SKM-1 treated with dmso at 0.1 percent for 144 hours (cell line): ENCODE results near the gene ERN1.
"Not testable (repeated sequence)": the region's sequence is repeated elsewhere in the genome, so short reads cannot be mapped to it uniquely, and the experiment has no call there.

Experiments used
- DNase-seq: peaks from one replicate; lab custom pipeline; 2025; ENCODE audit not compliant: unreplicated experiment; lab: John Stamatoyannopoulos, UW

ERN1 gene

DNA sequence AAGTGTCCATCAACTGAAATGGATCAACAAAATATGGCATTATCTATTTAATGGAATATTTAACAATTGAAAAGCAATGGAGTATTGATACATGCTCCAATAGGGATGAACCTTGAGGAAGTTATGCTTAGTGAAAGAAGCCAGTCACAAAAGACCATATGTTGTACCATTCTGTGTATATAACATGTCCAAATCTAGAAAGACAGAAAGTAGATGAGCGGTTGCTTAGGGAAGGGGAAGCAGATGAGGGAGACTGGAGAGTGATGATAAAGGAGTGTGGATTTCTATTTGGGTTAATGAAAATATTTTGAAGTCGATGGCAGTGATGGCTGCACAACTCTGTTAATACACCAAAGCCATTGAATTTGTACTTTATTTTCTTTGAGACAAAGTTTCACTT lies 8.5 kb upstream of the ERN1 start:
- no peak for DNase-seq

DNA sequence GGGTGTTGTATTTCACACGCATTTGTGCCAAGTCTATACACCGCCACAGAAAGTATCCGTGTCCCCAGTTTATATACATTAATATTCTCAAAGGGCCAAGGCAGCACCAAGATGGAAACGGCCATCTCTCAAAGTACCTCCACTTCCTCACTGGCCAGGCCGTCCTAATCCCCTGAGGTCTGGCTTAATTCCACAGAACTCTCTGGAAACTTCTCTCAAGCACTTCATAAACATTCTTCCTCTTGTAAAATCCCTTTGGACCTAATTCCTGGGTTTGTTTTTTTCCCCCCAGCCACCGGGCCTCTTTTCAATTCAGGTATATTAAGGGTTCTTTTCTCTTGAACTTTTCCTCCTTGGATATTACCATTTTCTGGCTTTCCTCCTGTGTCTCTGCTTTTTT lies 5.1 kb upstream of the ERN1 start:
- no peak for DNase-seq

DNA sequence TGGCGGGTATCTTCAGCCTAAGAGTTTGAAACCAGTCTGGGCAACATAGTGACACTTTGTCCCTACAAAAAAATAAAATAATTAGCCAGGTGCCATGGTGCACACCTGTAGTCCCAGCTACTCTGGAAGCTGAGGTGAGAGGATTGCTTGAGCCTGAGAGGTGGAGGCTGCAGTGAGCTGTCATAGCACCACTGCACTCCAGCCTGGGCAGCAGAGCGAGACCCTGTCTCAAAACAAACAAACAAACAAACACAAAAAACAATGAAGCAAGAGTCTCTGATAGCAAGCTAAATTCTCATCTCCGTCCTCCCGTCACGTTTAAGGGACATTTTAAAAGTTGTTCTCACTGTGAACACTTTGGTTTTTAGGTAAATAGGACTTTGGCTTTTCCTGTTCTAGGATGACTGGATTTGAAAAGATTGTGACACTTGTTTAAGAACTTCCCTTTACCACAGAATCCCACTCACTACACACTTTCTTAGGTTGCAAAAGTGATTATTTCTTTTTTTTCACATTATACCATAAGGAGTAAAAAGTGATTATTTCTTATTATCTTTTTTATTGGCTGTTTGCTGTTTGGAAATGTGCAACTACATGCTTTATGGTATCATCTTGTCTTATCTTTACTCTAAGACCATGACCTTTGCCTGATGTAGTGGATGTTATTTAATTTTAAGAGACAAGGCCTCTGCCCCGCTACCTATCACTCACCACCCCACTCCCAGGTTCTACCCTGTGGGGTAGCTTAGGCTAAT lies 4.4 kb upstream of the ERN1 start:
- no peak for DNase-seq

DNA sequence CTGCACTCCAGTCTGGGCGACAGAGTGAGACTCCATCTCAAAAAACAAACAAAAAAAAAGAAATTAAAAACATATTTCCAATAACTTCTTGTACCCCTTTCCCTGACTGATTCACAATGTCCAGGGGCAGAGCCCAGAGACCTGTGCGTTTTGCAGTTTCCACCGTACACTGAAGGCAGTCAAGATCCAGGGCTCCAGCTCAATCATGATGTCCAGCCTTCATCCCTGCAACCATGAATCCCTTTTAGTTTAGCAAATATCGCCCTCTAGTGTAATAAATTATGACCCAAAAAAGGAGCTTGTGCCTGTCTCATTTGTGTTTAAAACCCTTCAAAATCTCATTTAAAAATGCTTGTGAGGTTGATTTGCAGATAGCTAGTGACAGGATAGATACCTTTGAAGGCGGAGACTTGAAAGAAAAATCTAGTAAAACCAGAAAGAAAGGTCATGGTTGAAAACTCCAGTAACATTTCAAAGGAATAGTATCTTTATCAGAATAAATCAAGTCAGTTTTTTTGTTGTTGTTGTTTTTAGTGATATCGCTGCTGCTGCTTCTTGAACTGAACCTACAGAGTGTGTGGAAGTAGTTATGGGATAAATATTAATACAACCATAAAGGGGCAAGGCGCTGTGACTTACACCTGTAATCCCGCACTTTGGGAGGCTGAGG lies 3.7 kb upstream of the ERN1 start:
- peak; percentile 68 for DNase-seq

DNA sequence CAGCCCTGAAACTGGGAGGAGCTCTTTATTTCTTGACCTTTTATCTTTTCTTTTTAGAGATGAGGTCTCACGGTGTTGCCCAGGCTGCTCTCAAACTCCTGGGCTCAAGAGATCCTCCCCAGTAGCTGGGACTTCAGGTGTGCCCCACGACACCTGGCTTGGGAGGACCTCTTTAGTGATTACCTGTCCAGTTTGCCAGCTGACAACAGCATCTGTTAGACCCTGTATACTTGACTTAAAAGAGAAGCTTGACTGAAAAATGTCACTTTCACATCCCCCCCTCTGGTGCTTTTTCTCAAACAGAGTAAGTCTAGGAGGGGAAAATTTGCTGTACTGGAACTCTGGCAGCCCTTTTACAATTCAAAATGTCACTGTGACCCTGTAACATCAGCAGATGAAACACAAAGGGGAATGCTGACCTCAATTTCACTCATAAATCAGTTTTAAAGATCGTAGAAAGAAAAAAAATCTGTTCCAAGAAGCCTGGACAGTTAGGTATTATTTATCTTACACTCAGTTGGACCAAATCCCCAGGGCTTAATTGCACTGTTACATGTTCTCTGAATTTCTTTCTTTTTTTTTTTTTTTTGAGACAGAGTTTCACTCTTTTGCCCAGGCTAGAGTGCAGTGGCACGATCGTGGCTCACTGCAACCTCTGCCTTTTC lies 1.8 kb upstream of the ERN1 start:
- no peak for DNase-seq

DNA sequence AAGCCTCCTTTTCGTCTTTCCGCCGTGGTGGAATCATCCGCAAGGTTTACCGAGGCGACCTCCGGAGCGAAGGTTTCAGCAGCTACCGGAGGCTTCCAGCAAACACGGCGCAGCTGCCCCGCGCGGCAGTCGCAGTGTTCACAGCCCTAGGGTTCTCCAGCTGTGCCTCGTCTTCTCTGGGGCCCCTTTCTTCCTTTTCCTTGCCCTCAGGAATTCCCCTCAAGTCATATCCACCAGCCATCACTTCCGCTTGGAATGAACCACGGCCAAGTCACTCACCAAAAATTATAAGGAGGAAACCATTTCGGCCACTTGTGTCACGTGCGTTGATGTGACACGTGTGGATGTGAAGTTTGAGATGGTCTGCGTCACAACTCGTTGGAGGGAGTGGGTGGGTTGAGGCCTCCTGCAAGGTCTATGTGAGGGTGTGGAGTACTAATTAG lies 636 bp upstream of the ERN1 start:
- DNase-seq, result no peak

DNA sequence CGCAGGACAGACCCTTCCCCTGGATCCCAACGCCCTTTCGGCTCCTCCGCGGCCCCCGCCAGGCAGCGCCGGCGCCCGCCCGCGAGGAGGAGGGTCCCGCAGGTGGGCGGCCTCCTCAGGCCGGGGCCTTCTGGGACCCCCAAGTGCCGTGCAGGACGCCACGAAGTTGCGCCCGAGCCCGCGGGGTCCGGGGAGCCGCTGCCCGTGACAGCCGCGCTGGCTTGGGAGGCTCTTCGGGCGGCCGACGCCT lies 504 bp downstream of the ERN1 start:
- no peak for DNase-seq

DNA sequence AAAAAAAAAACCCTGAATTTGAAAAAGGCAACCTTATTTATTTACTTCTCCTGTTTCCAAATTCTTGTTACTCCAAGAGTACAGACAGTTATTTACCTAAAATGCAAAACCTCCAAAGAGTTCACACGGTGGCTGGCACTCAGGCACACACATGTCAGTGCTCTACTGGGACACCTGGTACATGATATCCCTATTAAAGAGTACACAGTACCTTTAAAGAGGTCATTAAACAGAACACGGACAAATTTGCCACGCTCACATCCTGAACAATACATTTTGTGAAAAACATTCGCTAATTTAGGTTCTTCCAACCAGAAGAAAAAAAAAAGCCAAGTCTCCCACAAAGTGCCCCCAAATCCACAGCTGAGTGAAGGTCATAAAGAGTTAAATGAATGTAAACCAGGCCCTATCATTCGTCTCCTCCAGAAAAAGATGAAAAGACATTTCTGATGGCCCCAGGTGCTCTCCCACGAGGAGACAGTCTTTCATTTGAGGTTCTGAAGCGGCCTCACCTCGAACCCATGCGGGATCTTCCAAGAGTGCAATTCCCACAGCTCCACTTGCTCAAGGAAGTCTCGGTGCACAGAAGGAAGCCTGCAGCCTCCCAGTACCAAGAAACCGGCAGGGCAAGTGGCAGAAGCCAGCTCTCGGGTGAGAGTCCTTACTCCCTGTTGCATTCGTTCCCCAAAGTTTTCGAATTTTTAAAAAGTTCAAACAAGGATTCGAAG lies 993 bp downstream of the ERN1 start:
- DNase-seq, result no peak

DNA sequence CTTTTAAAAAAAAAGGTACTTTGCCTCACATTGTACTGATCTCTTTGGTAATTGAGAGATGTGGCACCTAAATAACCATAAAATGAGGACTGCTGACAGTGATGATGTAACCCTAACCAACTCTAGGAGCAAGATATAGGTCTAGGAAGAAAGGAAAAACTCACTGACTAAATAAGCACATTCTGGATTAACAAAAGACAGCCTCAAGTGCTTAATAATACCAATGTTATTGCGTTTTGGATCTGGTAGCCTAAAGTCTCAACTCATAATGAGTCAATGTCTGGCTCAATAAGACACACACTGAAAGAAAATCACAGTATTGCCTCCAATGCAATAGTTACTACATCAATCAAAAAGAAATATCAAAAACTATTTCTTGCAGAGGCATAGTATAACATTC lies 3.0 kb downstream of the ERN1 start:
- DNase-seq, result no peak

DNA sequence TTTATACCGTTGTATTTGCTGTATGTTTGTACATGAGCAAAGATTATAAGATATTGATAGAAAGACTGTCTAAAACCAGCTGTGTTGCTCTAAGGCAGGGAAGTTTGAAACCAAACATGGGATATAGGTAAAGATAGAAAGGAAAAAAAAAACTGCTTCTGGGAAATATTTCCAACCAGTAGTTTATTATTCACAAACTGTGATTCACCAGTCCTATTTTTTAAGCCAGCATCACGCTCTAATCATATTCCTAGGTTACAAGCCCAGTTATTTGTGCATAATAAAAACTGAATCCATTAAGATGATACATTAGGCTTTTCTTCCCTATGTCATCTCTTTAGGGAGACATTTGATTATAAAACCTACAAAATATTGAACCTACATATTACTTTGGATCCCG lies 4.0 kb downstream of the ERN1 start:
- no peak for DNase-seq

DNA sequence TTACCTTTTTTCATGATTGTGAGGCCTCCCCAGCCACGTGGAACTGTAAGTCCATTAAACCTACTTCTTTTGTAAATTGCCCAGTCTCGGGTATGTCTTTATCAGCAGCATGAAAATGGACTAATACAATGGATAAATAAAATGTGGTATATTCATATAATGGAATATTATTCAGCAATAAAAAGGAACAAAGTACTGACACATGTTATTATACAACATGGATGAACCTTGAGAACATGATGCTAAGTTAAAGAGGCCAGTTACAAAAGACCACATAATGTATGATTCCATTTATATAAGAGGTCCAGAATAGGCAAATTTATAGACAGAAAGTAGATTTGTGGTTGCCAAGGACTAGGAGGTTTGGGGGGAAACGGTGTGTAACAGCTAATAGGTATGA lies 5.3 kb downstream of the ERN1 start:
- DNase-seq, result no peak

DNA sequence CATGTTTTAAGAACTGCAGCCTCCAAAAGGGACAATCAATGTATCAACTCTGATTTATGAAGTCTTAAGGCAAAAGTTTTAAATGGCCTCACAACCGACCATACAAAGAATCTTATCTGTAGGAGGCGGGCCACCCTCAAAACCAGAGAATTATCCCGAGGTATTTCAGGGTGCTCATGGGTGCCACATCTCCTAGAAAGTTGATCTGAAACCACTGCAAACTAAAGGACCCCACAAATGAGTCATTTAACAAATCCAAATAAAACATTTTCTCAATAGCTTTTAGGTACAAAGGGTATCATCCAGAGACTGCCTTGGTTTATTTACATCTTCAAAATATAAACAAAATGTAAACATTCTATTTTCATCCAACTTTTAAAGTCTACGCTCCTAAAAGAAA lies 6.8 kb downstream of the ERN1 start:
- no peak for DNase-seq

DNA sequence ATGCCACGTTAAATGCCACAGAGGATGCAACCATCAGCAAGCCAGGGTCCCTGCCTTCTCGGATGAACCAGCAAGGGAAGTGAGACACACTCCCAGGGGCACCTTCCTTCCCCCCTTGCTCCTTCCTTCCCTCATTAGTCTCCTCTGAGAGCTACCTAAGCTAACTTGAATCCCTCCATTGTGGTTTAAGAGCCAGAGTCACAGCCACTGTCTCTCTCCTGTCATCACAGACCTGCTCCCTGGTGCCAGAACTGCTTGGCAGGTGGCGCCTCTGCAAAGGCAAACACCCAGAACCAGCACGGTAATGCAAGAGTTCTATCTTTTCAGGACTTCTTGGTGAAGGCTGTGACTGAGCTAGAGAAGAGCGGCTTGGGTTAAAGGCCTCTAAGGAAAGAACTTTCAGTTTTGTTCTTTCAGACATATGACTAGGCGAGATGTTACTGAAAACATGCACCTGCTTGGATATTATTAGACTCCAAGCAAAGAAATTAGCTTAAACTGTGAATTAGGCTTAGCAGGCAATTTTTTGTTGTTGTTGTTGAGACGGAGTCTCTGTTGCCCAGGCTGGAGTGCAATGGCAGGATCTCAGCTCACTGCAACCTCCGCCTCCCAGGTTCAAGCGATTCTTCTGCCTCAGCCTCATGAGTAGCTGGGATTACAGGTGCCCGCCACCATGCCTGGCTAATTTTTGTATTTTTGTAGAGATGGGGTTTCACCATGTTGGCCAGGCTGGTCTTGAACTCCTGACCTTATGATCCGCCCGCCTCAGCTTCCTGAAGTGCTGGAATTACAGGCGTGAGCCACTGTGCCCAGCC lies 8.8 kb downstream of the ERN1 start:
- not testable (repeated sequence) for DNase-seq

DNA sequence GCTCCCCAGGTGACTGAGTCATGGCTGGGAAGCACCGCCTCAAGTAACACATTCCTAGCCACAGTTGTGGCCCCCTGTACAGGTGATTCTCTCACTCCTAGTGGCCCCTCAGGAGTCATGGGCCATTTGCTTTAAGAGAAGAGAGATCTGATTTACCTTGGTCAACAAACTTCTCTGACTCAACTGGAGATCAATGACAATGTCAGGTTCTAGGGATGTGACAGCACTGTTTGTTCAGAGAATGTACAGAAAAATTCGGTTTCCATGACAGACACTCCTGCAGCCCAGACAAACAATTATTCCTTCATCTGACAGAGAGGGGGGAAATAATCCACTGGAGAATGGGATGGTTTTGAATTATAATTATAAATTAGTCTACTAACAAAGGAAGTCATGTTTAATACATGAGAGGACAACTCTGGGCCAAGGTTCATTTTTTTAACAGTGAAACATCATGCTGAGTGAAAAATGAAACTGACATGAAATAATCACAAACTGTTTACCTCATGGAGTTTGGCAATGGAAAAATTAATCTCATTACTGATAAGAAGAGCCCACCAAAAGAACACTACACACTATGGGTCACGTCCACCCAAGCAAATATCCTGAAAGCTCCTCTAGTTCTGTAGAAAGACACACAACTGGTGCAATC lies 9.7 kb downstream of the ERN1 start:
- DNase-seq, result no peak

DNA sequence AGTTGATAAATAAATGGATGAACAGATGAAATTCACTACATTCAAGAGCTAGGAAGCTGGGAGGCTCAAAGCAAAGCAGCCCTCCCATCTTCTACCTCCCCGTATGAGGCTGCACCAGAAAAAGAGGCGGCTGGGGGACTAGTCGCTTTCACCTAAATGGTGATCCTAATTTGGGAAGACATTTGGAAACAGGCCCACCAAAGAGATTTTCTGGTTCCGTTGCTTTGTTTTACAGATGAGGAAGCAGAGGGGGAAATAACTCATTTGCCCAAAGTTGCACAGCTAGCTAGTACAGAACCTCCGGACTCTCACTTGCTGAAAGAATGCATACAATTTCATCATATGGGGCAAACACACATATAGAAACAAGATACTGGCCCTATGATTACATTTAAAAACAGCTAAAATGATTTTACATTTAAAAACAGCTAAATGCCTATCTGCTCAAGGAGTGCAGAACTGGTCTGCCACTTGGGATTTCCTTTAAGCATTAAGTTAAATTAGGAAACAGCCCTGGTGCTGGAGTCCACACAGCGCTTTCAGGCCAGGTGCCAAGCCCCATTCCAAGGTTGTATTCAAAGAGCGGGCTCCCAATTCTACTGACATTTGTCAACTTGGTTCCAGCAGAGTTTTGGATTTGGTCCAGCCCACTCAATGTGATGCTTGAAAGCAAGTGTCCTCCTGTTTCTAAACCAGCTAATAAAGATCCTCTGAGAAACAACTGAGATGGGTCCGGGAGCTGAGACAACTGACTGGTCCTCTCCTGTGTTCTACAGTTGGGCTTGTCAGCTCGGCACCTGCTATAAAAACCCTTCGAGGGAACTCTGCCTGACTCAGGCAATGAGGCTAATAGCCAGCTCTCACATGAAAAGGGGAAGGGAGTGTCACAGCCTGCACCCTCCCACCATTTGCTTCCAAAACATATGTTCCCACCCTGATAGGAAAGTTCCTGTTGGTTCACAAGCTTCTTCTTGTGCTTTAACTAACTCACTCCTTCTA lies 11.7 kb downstream of the ERN1 start:
- peak; percentile 57 for DNase-seq

DNA sequence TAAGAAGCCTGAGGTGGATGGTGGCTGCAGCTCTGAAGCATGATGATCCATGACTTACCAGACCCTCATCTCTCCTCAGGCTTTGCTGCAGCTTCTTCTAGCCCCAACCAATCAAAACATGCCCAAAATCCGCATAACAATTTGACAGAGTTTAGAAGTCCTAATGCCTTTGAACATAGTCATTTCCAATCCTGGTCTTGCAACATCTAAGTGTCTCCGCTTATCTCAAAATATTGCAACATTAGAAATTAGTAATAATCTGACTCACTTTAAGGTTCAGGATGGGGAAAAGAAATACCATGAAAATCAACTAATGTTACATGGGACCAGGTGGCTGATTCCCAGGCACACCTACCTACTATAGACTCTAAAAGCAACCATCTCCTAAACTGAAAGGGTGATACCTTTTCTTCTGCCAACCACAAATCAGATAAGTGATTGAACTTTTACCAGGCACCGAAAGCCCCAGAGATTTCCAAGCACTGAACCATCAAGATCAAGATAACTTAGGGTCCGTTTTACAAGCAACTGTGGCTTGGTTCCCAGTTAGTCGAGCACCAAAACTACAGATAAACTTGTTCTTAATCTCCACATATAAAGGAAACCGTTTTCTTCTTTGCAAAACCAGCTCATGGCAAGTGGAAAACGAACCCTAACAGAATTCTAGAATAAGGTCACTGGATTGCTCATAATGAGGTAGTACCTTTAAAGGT lies 14.0 kb downstream of the ERN1 start:
- DNase-seq, result no peak

DNA sequence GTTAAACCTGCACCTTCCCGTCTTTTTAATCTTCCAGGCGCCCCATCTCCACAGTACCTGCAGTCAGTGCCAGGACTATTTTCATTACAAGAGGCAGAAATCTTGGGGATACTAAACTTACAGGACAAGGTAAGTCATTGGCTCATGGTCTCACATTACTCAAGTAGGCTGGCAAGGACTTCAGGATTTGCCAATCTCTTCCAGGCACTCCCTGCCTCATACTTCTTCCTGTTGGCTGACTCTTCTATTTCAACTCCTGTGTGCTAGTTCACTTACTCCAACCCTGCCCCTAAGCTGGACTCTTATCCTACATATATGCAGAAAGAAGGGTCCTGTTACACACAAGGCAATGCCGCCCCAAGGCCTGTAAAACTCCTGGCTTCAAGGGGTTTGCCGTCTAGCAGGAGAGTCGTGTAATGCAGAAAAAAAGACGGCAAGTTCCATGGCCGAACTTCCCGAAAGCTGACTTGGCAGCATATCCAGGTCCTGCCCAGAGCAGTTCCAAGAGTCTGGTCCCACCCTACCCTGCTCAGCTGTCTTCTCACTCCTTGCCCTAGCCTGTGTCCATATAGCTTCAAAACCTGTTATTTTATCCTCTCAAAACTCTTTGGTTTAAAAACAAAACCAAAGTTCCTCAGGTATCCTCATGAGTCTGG lies 14.8 kb downstream of the ERN1 start:
- DNase-seq, result no peak

DNA sequence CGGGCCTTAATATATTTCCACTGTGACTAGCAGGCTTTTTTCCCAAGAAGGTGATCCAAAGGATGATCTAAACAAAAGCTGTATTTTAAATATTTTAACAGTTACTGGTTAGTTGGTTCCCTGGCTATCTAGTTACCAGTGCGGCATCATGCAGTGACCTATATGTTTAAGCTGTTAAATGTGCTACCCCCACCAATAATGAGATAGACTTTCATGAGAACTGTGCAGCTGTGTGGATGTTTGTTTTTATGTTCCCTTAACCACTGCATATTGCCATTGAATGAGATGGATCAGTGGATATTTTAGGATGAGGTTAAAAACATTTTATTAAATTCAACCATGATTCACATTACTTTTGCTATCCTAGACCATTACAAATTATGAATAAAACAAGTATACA lies 16.9 kb downstream of the ERN1 start:
- DNase-seq, result no peak
